ENCODE measurements around the gene SLC25A26. TPM values are rescaled to one million over a fixed set of nuclear protein-coding genes. Genes with fewer than 3 reads are reported as not detected.

SLC25A26 gene
- total RNA-seq, 2 experiments from 2014 or later: 11.7 to 12.0 TPM

- no peak for DNase-seq
- H3K9me3 Mint-ChIP-seq: no peaks in the 10 kb centered on the region
- H3K27ac Mint-ChIP-seq: no peak overlapping the region
- ChIA-PET POLR2A (no interaction called here), CTCF (interaction anchor here (1.0 kb wide), 1 partner anchor 423 kb away, joined by 3 read pairs; no protein-coding TSS in a partner anchor)
- no peaks in the 10 kb centered on the region for H3K27me3 Mint-ChIP-seq
- H3K36me3 Mint-ChIP-seq (ENCODE audit: low read depth): peaks cover 17% of the 10 kb centered on the region
- H3K4me3 Mint-ChIP-seq: no peak overlapping the region
- H3K4me1 Mint-ChIP-seq: peaks cover 3% of the 10 kb centered on the region
Measured at GRCh38 chr3:66399529-66400232, 178.9 kb downstream of the SLC25A26 start.

DNA sequence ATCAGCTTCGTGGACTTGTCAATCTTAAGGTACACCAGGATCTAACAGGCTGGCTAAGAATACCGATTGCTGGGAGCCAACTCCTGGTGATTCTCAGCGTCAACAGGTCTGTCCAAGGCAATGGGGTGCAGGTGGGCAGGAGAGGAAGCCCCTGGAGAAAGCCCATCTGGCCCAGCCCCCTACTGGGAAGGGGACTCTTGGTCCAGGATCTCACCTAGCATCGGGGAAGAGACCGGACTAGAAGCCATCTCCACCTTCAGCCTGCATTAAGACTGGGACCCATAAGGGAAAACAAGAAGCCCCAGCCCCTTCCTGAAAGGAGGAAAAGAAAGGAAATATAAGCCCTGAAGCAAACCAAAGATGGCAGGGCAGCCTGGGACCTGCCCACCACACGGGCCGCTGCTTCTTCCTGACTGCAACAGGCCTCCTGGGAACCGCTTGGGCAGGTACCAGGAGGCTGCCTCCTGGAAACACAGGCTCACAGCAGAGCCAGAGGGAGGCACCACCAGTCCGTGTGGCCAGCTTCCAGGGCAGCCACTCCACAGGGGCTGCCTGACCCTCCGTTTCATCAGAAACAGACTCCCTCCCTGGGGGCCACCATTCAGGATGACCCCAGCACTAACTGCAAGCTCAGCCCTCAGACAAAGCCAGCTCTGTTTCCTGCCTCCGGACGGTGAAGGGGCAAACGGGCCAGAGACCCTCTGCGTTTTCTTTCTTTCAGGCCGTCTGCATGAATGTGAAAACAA lies 179.8 kb downstream of the SLC25A26 start:
- Mint-ChIP-seq H3K4me1 (no peaks in the 10 kb centered on the region), H3K9me3 (no peaks in the 10 kb centered on the region), H3K27me3 (no peaks in the 10 kb centered on the region), H3K27ac (no peak overlapping the region), H3K4me3 (no peak overlapping the region), H3K36me3 (ENCODE audit: low read depth) (peaks cover 14% of the 10 kb centered on the region)
- no peak for DNase-seq
- CTCF ChIA-PET: interaction anchor here (0.6 kb wide), 1 partner anchor 166 kb away, joined by 3 read pairs; no protein-coding TSS in a partner anchor
- POLR2A ChIA-PET: no interaction called here

DNA sequence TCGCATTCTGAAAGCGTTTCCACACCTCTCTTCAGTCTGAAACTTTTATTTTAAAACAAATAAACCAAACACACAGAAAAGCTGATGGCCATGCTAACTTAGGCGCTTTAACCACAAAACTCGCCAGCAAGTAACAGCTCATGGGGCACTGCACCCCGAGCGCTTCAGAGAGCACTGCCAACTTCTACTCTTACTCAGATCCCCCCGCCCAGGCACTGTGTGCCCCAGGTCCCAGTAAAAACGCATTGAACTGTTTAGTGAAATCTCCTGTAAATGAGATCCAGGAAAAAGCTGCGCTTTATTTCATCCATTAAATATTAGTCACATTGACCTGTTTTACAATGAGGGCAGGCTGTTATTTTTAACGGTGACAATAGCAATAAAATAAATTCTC lies 180.4 kb downstream of the SLC25A26 start:
- Mint-ChIP-seq H3K4me1 (no peaks in the 10 kb centered on the region), H3K36me3 (ENCODE audit: low read depth) (peaks cover 14% of the 10 kb centered on the region), H3K9me3 (no peaks in the 10 kb centered on the region), H3K27ac (no peak overlapping the region), H3K4me3 (no peak overlapping the region), H3K27me3 (no peaks in the 10 kb centered on the region)
- ChIA-PET POLR2A (no interaction called here), CTCF (interaction anchor here (0.6 kb wide), 1 partner anchor 166 kb away, joined by 3 read pairs; no protein-coding TSS in a partner anchor)
- DNase-seq: no peak

DNA sequence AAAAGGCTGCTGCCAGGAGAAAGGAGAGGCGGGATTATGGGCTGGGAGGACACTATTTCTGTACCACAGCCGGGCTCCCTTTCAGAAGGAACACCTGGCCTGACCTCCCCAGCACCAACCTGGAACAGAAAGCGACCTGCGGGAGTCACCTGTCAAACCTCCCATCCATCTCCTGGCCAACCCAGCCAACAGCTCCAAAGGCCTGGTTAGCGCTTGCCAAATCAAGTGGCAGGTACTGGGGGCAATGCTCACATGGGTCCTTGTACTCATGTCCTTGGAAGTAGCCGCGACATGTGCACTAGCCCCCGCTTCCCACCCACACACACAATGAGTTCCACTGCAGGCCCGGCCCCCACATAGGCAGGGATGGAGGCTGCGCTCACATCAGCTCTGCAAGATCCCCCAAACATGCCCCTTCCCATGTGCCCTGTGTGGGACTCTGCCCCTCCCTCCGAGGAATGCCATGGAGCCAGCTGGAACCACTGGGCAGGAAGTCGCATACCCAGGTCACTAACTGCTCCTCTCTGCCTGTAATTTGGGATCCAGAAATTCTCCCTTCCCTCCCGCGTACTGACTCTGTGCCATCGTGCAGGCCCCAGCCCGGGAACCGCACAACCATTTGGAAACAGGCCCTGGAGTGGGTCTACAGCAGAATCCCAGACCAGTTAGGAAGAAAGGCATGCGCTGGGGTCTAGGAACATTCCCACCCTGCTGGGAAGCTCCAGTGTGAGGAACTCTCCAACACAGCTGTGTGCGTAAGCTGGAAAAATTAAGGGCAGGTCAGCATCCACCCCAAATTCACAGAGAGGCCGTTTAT lies 181.1 kb downstream of the SLC25A26 start:
- no peak overlapping the region for H3K27ac Mint-ChIP-seq
- no peak overlapping the region for H3K4me3 Mint-ChIP-seq
- peaks cover 8% of the 10 kb centered on the region for H3K36me3 Mint-ChIP-seq (ENCODE audit: low read depth)
- no peaks in the 10 kb centered on the region for H3K27me3 Mint-ChIP-seq
- CTCF ChIA-PET: interaction anchor here (0.6 to 0.9 kb wide), 2 partner anchors 24 to 78 kb away, joined by 3 to 4 read pairs; no protein-coding TSS in a partner anchor
- DNase-seq: no peak
- POLR2A ChIA-PET: no interaction called here
- no peaks in the 10 kb centered on the region for H3K4me1 Mint-ChIP-seq
- no peaks in the 10 kb centered on the region for H3K9me3 Mint-ChIP-seq

DNA sequence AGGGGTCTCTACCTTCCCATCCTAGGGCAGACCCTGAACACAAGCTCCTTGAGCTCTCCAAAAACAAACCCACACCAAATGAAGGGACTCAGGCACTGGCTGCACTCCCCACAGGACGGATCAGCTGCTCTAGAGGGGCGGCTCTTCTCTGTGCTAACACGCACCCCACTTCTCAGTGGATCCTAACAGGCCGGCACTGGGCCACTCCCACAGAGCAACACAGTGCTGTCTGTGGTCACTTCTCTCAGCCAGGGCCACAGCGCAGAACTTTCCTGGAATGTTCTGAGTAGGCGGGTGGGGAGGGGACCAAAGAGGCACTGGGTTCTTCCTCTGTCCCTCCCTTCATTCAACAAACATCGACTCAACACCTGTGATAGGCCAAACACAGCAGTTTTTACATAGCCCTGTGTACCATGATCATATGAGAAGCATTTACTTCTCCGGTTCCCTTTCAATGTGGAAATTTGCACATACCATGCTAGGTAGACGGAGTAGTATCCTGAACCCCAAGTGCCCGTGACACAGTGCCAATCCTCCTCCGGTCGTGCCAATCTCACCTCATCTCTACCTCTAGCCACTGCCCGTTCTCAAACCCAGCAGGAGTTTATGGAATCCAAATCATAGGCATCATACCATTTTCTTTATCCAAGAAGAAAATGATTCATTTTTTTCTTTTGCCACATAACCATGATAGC lies 181.9 kb downstream of the SLC25A26 start:
- Mint-ChIP-seq H3K9me3 (no peaks in the 10 kb centered on the region), H3K27me3 (no peaks in the 10 kb centered on the region), H3K36me3 (ENCODE audit: low read depth) (peaks cover 5% of the 10 kb centered on the region), H3K4me3 (no peak overlapping the region), H3K4me1 (no peaks in the 10 kb centered on the region), H3K27ac (peak overlapping the region; percentile 32)
- ChIA-PET POLR2A (no interaction called here), CTCF (interaction anchor here (0.9 kb wide), 1 partner anchor 25 kb away, joined by 3 read pairs; no protein-coding TSS in a partner anchor)
- no peak for DNase-seq

GRCh38 chr3:66403323-66403990 lies 182.7 kb downstream of the SLC25A26 start:
- Mint-ChIP-seq H3K4me3 (no peak overlapping the region), H3K36me3 (ENCODE audit: low read depth) (peaks cover 3% of the 10 kb centered on the region), H3K27ac (no peak overlapping the region), H3K27me3 (no peaks in the 10 kb centered on the region), H3K4me1 (peaks cover 3% of the 10 kb centered on the region), H3K9me3 (no peaks in the 10 kb centered on the region)
- POLR2A ChIA-PET: no interaction called here
- no peak for DNase-seq
- CTCF ChIA-PET: interaction anchor here (1.9 kb wide), 1 partner anchor 9 kb away, joined by 6 read pairs; no protein-coding TSS in a partner anchor

GRCh38 chr3:66404197-66404596 lies 183.4 kb downstream of the SLC25A26 start:
- Mint-ChIP-seq H3K9me3 (no peaks in the 10 kb centered on the region), H3K4me1 (peaks cover 3% of the 10 kb centered on the region), H3K27ac (no peak overlapping the region), H3K27me3 (no peaks in the 10 kb centered on the region), H3K36me3 (ENCODE audit: low read depth) (peaks cover 3% of the 10 kb centered on the region), H3K4me3 (no peak overlapping the region)
- ChIA-PET POLR2A (no interaction called here), CTCF (interaction anchor here (1.9 kb wide), 1 partner anchor 10 kb away, joined by 6 read pairs; no protein-coding TSS in a partner anchor)
- DNase-seq: no peak

DNA sequence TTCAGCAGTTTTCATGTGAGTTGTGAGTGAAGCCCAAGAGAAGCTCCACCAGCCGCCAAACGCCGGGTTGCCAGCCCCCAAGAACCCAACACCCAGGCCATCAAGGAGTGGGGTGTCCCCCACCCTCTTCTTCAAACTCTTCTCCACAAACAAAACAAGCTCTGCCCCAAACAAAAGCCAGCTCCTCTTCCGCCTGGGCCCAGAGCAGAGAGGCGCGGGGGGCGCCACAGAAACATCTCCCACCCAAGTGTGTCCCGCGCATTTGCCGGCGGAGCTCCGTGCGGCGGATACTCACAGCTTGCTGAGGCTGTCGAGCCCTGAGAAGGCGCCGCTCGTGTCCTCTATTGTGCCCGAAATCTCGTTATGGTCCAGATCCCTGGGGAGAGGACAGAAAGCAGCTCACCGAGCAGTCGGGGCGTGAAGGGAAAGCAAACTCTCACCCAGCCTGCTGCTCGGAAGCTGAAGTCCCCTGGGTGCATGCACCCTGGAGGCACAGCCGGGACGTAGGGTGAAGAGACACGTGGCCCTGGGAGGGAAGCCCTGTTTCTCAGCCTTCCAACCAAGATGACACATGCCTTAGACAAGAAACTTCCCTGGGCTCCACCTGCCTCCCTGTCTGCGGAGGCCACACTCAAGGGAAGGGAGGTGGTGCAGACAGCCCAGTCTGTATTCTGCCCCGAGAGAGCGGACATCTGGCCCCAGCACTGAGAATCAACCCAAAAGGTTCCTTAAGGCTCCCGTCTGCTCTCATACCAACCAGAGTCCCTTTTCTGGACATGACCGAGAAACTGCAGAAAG lies 184.3 kb downstream of the SLC25A26 start:
- ChIA-PET POLR2A (no interaction called here), CTCF (interaction anchor here (0.6 to 1.9 kb wide), 2 partner anchors 11 to 53 kb away, joined by 3 to 6 read pairs; no protein-coding TSS in a partner anchor)
- no peak for DNase-seq
- Mint-ChIP-seq H3K9me3 (no peaks in the 10 kb centered on the region), H3K27me3 (no peaks in the 10 kb centered on the region), H3K4me3 (no peak overlapping the region), H3K27ac (no peak overlapping the region), H3K4me1 (peaks cover 3% of the 10 kb centered on the region), H3K36me3 (ENCODE audit: low read depth) (peaks cover 3% of the 10 kb centered on the region)

DNA sequence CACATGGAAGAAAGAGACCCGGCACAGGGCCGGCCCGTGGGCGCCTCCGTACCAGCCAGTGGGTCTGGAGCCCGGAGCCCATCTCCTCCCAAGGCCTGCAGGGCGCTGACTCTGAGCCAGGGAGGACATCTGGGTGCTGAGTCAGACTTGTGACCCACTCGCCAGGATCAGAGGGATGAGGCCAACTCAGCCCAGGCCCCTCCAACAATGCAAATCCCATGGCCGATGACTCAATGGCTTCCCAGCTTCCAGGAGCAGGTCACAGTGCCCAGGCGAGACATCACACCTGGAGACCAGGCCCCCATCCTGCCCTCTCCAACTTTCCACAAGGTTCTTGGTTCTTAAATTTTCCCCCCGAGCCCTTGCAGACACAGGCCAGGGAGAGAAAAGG lies 184.9 kb downstream of the SLC25A26 start:
- POLR2A ChIA-PET: no interaction called here
- no peak overlapping the region for H3K27ac Mint-ChIP-seq
- DNase-seq: no peak
- peaks cover 3% of the 10 kb centered on the region for H3K36me3 Mint-ChIP-seq (ENCODE audit: low read depth)
- H3K9me3 Mint-ChIP-seq: no peaks in the 10 kb centered on the region
- peaks cover 3% of the 10 kb centered on the region for H3K4me1 Mint-ChIP-seq
- H3K4me3 Mint-ChIP-seq: no peak overlapping the region
- CTCF ChIA-PET: interaction anchor here (0.6 kb wide), 1 partner anchor 52 kb away, joined by 3 read pairs; no protein-coding TSS in a partner anchor
- no peaks in the 10 kb centered on the region for H3K27me3 Mint-ChIP-seq

DNA sequence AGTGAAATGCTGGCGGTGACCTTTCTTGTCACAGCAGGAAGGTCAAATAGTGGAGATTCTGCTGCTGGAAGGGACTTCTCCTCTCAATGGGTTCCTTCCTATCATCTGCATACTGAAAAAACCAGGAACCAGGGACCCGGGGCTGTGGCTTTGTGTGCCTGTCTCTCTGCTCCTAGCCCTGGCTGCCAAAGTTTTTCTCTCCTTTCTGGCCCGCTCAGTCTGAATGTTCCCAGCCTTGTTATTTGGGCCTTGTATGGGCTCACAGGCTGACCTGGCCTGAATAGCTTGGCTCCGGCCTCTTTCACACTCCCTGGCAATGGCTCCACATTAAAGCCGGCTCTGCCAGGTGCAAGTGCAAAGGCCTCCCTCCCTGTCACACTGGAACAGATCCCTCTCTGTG lies 185.4 kb downstream of the SLC25A26 start:
- Mint-ChIP-seq H3K27ac (no peak overlapping the region), H3K4me1 (peaks cover 3% of the 10 kb centered on the region), H3K9me3 (no peaks in the 10 kb centered on the region), H3K27me3 (no peaks in the 10 kb centered on the region), H3K4me3 (no peak overlapping the region), H3K36me3 (ENCODE audit: low read depth) (peaks cover 3% of the 10 kb centered on the region)
- ChIA-PET CTCF (no interaction called here), POLR2A (no interaction called here)
- DNase-seq: no peak

- no peak overlapping the region for H3K4me3 Mint-ChIP-seq
- no peaks in the 10 kb centered on the region for H3K9me3 Mint-ChIP-seq
- DNase-seq: no peak
- H3K4me1 Mint-ChIP-seq: peaks cover 3% of the 10 kb centered on the region
- H3K27me3 Mint-ChIP-seq: no peaks in the 10 kb centered on the region
- no peak overlapping the region for H3K27ac Mint-ChIP-seq
- peaks cover 5% of the 10 kb centered on the region for H3K36me3 Mint-ChIP-seq (ENCODE audit: low read depth)
- CTCF ChIA-PET: interaction anchor here (0.6 to 1.7 kb wide), 11 partner anchors 10 to 415 kb away, joined by 3 to 8 read pairs (median 3); no protein-coding TSS in a partner anchor
- POLR2A ChIA-PET: no interaction called here
Measured at GRCh38 chr3:66406831-66407610, 186.2 kb downstream of the SLC25A26 start.
